CD14-positive monocyte (primary cell): ENCODE measurements around the gene ARNT2. TPM values are rescaled to one million over a fixed set of nuclear protein-coding genes. Genes with fewer than 3 reads are reported as not detected.
A peak's percentile ranks its signal among the peaks of the same experiment; 100 is the strongest.

Experiments used
- DNase-seq, 3 donors: peaks; one replicate each; pipeline ENCODE4 v3.0.0-alpha.2; 2011 to 2022
- H2AFZ ChIP-seq: 2 replicates; pipeline ENCODE4 v1.6.0; 2012; ENCODE audit warnings: mild to moderate bottlenecking, low read depth, low read length, inconsistent platforms; ENCODE audit not compliant: insufficient read depth, poor library complexity, severe bottlenecking
- H3K27ac ChIP-seq, 2 donors: 1 replicate in 1 of 2; 2 replicates in 1 of 2; pipeline ENCODE4 v1.5.1; 2012 to 2013; ENCODE audit warnings: low read length in 2 of 2, control low read depth in 1 of 2, inconsistent platforms in 1 of 2, low read depth in 1 of 2, mild to moderate bottlenecking in 1 of 2
- H3K27me3 ChIP-seq, 2 donors: one replicate each; pipeline versions ENCODE4 v1.6.0 to v1.6.1; 2011 to 2013; ENCODE audit warnings: low read length in 2 of 2; ENCODE audit not compliant: control insufficient read depth in 2 of 2, insufficient read depth in 2 of 2
- H3K36me3 ChIP-seq, 2 donors: replicated peaks in 1 of 2; 1 replicate in 1 of 2; 2 replicates in 1 of 2; pipeline versions ENCODE4 v1.5.1 to v1.6.1; 2012 to 2013; ENCODE audit warnings: low read length in 2 of 2, control low read depth in 1 of 2, inconsistent platforms in 1 of 2, mild to moderate bottlenecking in 1 of 2; ENCODE audit not compliant: insufficient read depth in 2 of 2, control insufficient read depth in 1 of 2
- H3K4me1 ChIP-seq, 2 donors: 1 replicate in 1 of 2; 2 replicates in 1 of 2; pipeline versions ENCODE4 v1.5.1 to v1.6.1; 2012 to 2013; ENCODE audit warnings: low read length in 2 of 2, control low read depth in 1 of 2, inconsistent platforms in 1 of 2, mild to moderate bottlenecking in 1 of 2, moderate library complexity in 1 of 2; ENCODE audit not compliant: insufficient read depth in 2 of 2, control insufficient read depth in 1 of 2
- H3K4me2 ChIP-seq: replicated peaks from 2 replicates; pipeline ENCODE3; 2012; ENCODE audit warnings: low read length, moderate library complexity, mild to moderate bottlenecking; ENCODE audit not compliant: poor library complexity, severe bottlenecking; ENCODE audit errors: extremely low read depth
- H3K4me3 ChIP-seq, 3 experiments: fragments of 200-600 bp in 1 of 3; sonication (generic) in 1 of 3; replicated peaks in 1 of 3; 1 replicate in 2 of 3; 2 replicates in 1 of 3; pipeline ENCODE4 v1.5.1; 2011 to 2013; ENCODE audit warnings: low read length in 3 of 3, mild to moderate bottlenecking in 3 of 3, control low read depth in 2 of 3, low read depth in 2 of 3, inconsistent platforms in 1 of 3, moderate library complexity in 1 of 3
- H3K79me2 ChIP-seq: 2 replicates; pipeline ENCODE4 v1.6.0; 2012; ENCODE audit warnings: mild to moderate bottlenecking, control low read depth, inconsistent platforms, low read length, moderate library complexity; ENCODE audit not compliant: insufficient read depth
- H3K9ac ChIP-seq: 2 replicates; pipeline ENCODE4 v1.6.0; 2017; ENCODE audit warnings: low read length, mild to moderate bottlenecking; ENCODE audit not compliant: insufficient read depth, poor library complexity, severe bottlenecking
- H3K9me3 ChIP-seq, 2 donors: replicated peaks in 1 of 2; 1 replicate in 1 of 2; 2 replicates in 1 of 2; pipeline versions ENCODE4 v1.5.1 to v1.6.1; 2012 to 2013; ENCODE audit warnings: low read length in 2 of 2, control low read depth in 1 of 2; ENCODE audit not compliant: control insufficient read depth in 1 of 2, insufficient read depth in 1 of 2
- H4K20me1 ChIP-seq: 2 replicates; pipeline ENCODE4 v1.6.0; 2012; ENCODE audit warnings: mild to moderate bottlenecking, low read length, control low read depth, moderate library complexity; ENCODE audit not compliant: insufficient read depth
- H3K27ac Mint-ChIP-seq, 7 donors: one replicate each; pipeline ENCODE4 v1.8.0; 2020; ENCODE audit warnings: mild to moderate bottlenecking in 7 of 7, mixed read lengths in 7 of 7, moderate library complexity in 6 of 7, inconsistent platforms in 2 of 7
- H3K27me3 Mint-ChIP-seq, 3 donors: one replicate each; pipeline ENCODE4 v1.8.0; 2021 to 2022; ENCODE audit warnings: low read depth in 3 of 3, mild to moderate bottlenecking in 3 of 3, mixed read lengths in 3 of 3, moderate library complexity in 3 of 3, inconsistent platforms in 1 of 3
- H3K36me3 Mint-ChIP-seq, 2 donors: one replicate each; pipeline ENCODE4 v1.8.0; 2020; ENCODE audit warnings: mixed read lengths in 2 of 2, inconsistent platforms in 1 of 2, mild to moderate bottlenecking in 1 of 2
- H3K4me1 Mint-ChIP-seq: one replicate; pipeline ENCODE4 v1.8.0; 2020; ENCODE audit warnings: mild to moderate bottlenecking, mixed read lengths
- H3K4me3 Mint-ChIP-seq, 2 donors: one replicate each; pipeline ENCODE4 v1.8.0; 2020; ENCODE audit warnings: mild to moderate bottlenecking in 2 of 2, mixed read lengths in 2 of 2, moderate library complexity in 1 of 2
- H3K9me3 Mint-ChIP-seq, 7 donors: one replicate each; pipeline ENCODE4 v1.8.0; 2020 to 2022; ENCODE audit warnings: mixed read lengths in 7 of 7, mild to moderate bottlenecking in 6 of 7, moderate library complexity in 6 of 7, inconsistent platforms in 2 of 7
- CTCF ChIP-seq: fragments of 200-600 bp; IDR thresholded peaks from one replicate; pipeline ENCODE4 v1.8.0; 2022; ENCODE audit warnings: antibody characterized with exemption, mild to moderate bottlenecking
- WGBS: methylation state at CpG from one replicate; pipeline ENCODE4 v1.1.5; 2013; ENCODE audit warnings: missing lambda C conversion rate; ENCODE audit not compliant: insufficient coverage; 5-methylcytosine and 5-hydroxymethylcytosine counted together
- intact Hi-C, 2 donors: fragments of 100-400 bp; cut with micrococcal nuclease; formaldehyde crosslinking; loops; one replicate each; pipeline versions ENCODE4 v1.15.0 to v1.15.1; 2023
- polyA plus RNA-seq, 3 donors: library from polyadenylated mRNA; depleted of rRNA in 1 of 3; unstranded in 2 of 3; stranded (reverse) in 1 of 3; fragments of 300-500 nt in 2 of 3; fragments of >200 nt in 1 of 3; fragmentation: Illumina TruSeq in 2 of 3; gene quantifications; 1 replicate in 2 of 3; 2 replicates in 1 of 3; pipeline ENCODE4 v1.2.3, GENCODE V29; 2012 to 2021

The ARNT2 gene
- polyA plus RNA-seq, 3 donors: not detected

GRCh38 chr15:80565988-80566387 is 161.8 kb downstream of the ARNT2 start:
- H3K36me3 ChIP-seq: no peaks in the 10 kb centered on the region
- H3K4me2 ChIP-seq: no peak overlapping the region
- no peaks in the 10 kb centered on the region for H3K36me3 Mint-ChIP-seq
- no peaks in the 10 kb centered on the region for H4K20me1 ChIP-seq
- no peak for TF ChIP-seq CTCF
- H3K27ac ChIP-seq: no peak overlapping the region
- no peaks in the 10 kb centered on the region for H3K9me3 ChIP-seq
- no peak overlapping the region for H2AFZ ChIP-seq
- no peak overlapping the region for H3K4me3 ChIP-seq
- peaks cover 0 to 3% (median 0%) of the 10 kb centered on the region in 7 donors for H3K9me3 Mint-ChIP-seq
- H3K4me1 Mint-ChIP-seq: peaks cover 2% of the 10 kb centered on the region
- no peaks in the 10 kb centered on the region for H3K27me3 ChIP-seq
- WGBS: 92% methylated on average over 4 of the region's 4 CpGs
- H3K79me2 ChIP-seq: no peaks in the 10 kb centered on the region
- H3K27ac Mint-ChIP-seq: no peak overlapping the region
- H3K4me1 ChIP-seq: no peaks in the 10 kb centered on the region
- no peak overlapping the region for H3K9ac ChIP-seq
- peaks cover 6 to 9% (median 8%) of the 10 kb centered on the region in 3 donors for H3K27me3 Mint-ChIP-seq
- intact Hi-C loops: no loop called here
- no peak overlapping the region for H3K4me3 Mint-ChIP-seq
- no peak for DNase-seq

DNA sequence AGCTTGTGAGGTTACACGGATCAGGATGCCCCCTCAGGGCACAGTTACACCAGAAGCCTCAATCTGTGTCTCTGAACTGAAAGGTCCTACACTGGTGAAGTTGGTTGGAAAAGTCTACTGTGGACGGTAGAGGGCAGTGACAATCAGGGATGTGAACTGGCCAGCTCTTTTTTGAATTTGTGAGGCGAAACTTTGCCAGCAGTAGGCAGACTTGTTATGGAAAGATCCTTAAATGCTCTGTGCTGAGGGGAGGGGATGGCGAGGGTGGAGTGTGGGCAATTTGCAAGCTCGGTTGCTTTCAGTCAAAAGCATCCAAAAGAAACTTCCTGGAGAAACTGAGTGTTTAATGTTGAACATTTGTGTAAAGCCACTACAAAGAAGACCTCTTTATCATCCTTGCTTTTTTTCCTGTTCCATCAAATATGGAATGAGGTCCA is 163.6 kb downstream of the ARNT2 start:
- Histone ChIP-seq H3K4me1 (no peaks in the 10 kb centered on the region), H3K4me3 (no peak overlapping the region), H3K27ac (no peak overlapping the region), H4K20me1 (no peaks in the 10 kb centered on the region), H3K36me3 (no peaks in the 10 kb centered on the region), H3K4me2 (no peak overlapping the region), H3K27me3 (no peaks in the 10 kb centered on the region), H2AFZ (no peak overlapping the region), H3K9me3 (no peaks in the 10 kb centered on the region), H3K79me2 (no peaks in the 10 kb centered on the region), H3K9ac (no peak overlapping the region)
- Mint-ChIP-seq H3K9me3 (peaks cover 0 to 3% (median 0%) of the 10 kb centered on the region in 7 donors), H3K27ac (no peak overlapping the region), H3K4me3 (no peak overlapping the region), H3K36me3 (no peaks in the 10 kb centered on the region), H3K4me1 (peaks cover 2% of the 10 kb centered on the region), H3K27me3 (peaks cover 7 to 10% (median 8%) of the 10 kb centered on the region in 3 donors)
- WGBS: 8% methylated on average over 5 of the region's 5 CpGs
- intact Hi-C loops: no loop called here
- DNase-seq: no peak
- TF ChIP-seq CTCF: peak; percentile 31
